Measurements from ENCODE around the gene TPRKB.
A peak's percentile ranks its signal among the peaks of the same experiment; 100 is the strongest.
"Not testable (repeated sequence)": the region's sequence is repeated elsewhere in the genome, so short reads cannot be mapped to it uniquely, and the experiment has no call there.

The TPRKB gene

DNA sequence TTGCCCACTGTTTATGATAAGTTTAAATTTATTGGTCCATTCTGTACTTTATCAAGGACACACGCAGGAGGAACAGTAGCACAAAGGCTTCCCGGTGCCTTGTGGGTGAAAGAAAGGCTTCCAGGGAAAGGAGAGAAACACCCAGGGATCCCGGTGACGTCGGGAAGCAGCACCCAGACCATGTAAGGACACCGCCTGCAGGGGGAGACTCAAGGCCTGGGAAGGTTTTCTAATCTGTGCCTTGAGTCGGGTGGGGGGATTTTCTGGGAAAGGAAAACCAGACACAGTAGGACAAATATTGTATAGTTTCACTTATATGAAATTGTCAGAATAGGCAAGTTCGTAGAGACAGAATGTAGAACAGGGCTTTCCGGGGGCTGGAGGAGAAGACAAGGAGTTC, 52.2 kb downstream of the TPRKB start:
- not testable (repeated sequence) for H4K12ac ChIP-seq (ENCODE audit: low read depth, low read length); H3K23ac ChIP-seq (ENCODE audit: low read length); H3K79me1 ChIP-seq (ENCODE audit: low read length); DNase-seq; H2AK5ac ChIP-seq (ENCODE audit: low read length); H3K27ac ChIP-seq (ENCODE audit: low read depth, low read length); H3K4me1 ChIP-seq (ENCODE audit: control insufficient read depth in 1 of 2, insufficient read depth in 2 of 2, low read length in 2 of 2); H3K4ac ChIP-seq (ENCODE audit: low read depth, low read length); H2BK120ac ChIP-seq (ENCODE audit: insufficient read depth, low read length, poor library complexity); H2BK12ac ChIP-seq (ENCODE audit: low read length); H4K8ac ChIP-seq (ENCODE audit: low read depth, low read length); H3K9ac ChIP-seq (ENCODE audit: low read length); H2AFZ ChIP-seq (ENCODE audit: insufficient read depth, low read length, poor library complexity); H4K91ac ChIP-seq (ENCODE audit: low read depth, low read length); H3K18ac ChIP-seq (ENCODE audit: low read length); H3K27me3 ChIP-seq (ENCODE audit: insufficient read depth, low read length); H3K36me3 ChIP-seq (ENCODE audit: control insufficient read depth in 1 of 2, insufficient read depth in 2 of 2, low read length in 2 of 2); H3K4me3 ChIP-seq (ENCODE audit: low read depth, low read length); H3K4me2 ChIP-seq (ENCODE audit: low read length); H3K79me2 ChIP-seq (ENCODE audit: control insufficient read depth, insufficient read depth, low read length, poor library complexity); H3K14ac ChIP-seq (ENCODE audit: low read length); H3K9me3 ChIP-seq (ENCODE audit: insufficient read depth, low read depth, low read length); H2BK5ac ChIP-seq (ENCODE audit: low read depth, low read length, poor library complexity)
- no CpG with 5 or more reads among the region's 9 CpGs for WGBS (ENCODE audit: extremely low coverage, insufficient coverage, insufficient read length)

DNA sequence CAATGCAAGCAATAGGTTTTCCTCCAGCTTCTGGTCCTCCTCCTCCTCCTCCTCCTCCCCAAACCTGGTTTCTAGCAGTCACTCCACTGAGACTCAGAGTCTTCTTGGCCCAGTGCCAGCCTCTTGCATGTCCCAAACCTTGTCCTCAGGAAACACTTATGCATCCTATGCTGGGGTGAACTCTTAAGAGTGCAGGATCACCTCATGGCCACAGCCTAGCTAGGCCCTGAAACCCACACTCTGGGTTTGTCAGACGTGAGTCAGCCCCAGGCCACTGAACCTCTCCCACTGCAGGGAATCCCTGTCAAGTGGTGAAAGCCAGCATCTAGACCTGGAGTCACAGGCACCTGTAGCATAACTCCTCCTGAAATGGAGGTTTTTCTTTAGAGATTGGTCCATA, 52.8 kb downstream of the TPRKB start:
- H3K18ac ChIP-seq (ENCODE audit: low read length); H4K8ac ChIP-seq (ENCODE audit: low read depth, low read length); DNase-seq; H3K9ac ChIP-seq (ENCODE audit: low read length); H3K4me1 ChIP-seq (ENCODE audit: control insufficient read depth in 1 of 2, insufficient read depth in 2 of 2, low read length in 2 of 2); H3K23ac ChIP-seq (ENCODE audit: low read length); H3K4me2 ChIP-seq (ENCODE audit: low read length); H4K91ac ChIP-seq (ENCODE audit: low read depth, low read length); H3K4ac ChIP-seq (ENCODE audit: low read depth, low read length); H4K12ac ChIP-seq (ENCODE audit: low read depth, low read length); H3K9me3 ChIP-seq (ENCODE audit: insufficient read depth, low read depth, low read length); H3K27ac ChIP-seq (ENCODE audit: low read depth, low read length); H2BK12ac ChIP-seq (ENCODE audit: low read length); H3K27me3 ChIP-seq (ENCODE audit: insufficient read depth, low read length); H2AK5ac ChIP-seq (ENCODE audit: low read length); H3K79me2 ChIP-seq (ENCODE audit: control insufficient read depth, insufficient read depth, low read length, poor library complexity); H2BK120ac ChIP-seq (ENCODE audit: insufficient read depth, low read length, poor library complexity); H2AFZ ChIP-seq (ENCODE audit: insufficient read depth, low read length, poor library complexity); H3K4me3 ChIP-seq (ENCODE audit: low read depth, low read length); H3K79me1 ChIP-seq (ENCODE audit: low read length); H3K14ac ChIP-seq (ENCODE audit: low read length); H3K36me3 ChIP-seq (ENCODE audit: control insufficient read depth in 1 of 2, insufficient read depth in 2 of 2, low read length in 2 of 2); H2BK5ac ChIP-seq (ENCODE audit: low read depth, low read length, poor library complexity): not testable (repeated sequence)
- WGBS (ENCODE audit: extremely low coverage, insufficient coverage, insufficient read length): no CpG with 5 or more reads among the region's 1 CpG

DNA sequence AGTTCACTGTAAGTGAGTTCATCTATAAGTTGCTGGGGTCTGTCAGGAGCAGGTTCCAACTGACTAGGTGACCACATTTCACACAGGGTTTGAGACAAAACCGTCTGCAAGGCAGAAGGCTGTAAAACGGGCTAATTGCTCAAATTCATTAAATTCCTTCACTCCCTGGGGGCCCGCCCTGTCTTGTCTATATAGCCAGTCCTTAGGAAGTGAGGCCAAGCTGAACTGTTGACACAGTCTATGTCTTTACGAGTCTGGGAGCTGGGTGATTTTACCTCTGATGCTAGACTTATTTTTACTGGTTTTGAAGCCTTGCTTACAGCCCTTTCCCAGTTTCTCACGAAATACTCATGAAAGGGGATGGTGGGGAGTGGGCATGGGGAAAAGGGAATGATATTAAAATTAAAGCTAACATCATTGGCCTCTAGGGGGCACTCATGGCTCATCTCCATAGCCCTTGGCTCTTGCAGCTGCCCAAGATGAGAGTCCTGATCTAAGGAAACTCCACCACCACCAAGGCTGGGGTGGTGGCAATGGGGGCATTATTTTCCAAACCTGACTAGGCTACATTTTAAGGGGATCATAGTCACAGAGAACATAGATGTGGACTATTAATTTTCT, 57.1 kb downstream of the TPRKB start:
- H3K27me3 ChIP-seq (ENCODE audit: insufficient read depth, low read length); H3K4me3 ChIP-seq (ENCODE audit: low read depth, low read length); H3K14ac ChIP-seq (ENCODE audit: low read length); H3K36me3 ChIP-seq (ENCODE audit: control insufficient read depth in 1 of 2, insufficient read depth in 2 of 2, low read length in 2 of 2); H3K18ac ChIP-seq (ENCODE audit: low read length); H3K27ac ChIP-seq (ENCODE audit: low read depth, low read length); H4K8ac ChIP-seq (ENCODE audit: low read depth, low read length); H3K79me1 ChIP-seq (ENCODE audit: low read length); H3K4me2 ChIP-seq (ENCODE audit: low read length); H2AFZ ChIP-seq (ENCODE audit: insufficient read depth, low read length, poor library complexity); H2AK5ac ChIP-seq (ENCODE audit: low read length); H3K23ac ChIP-seq (ENCODE audit: low read length); H3K9ac ChIP-seq (ENCODE audit: low read length); H3K4me1 ChIP-seq (ENCODE audit: control insufficient read depth in 1 of 2, insufficient read depth in 2 of 2, low read length in 2 of 2); H3K4ac ChIP-seq (ENCODE audit: low read depth, low read length); H2BK120ac ChIP-seq (ENCODE audit: insufficient read depth, low read length, poor library complexity); H2BK5ac ChIP-seq (ENCODE audit: low read depth, low read length, poor library complexity); H2BK12ac ChIP-seq (ENCODE audit: low read length); H4K12ac ChIP-seq (ENCODE audit: low read depth, low read length); H3K79me2 ChIP-seq (ENCODE audit: control insufficient read depth, insufficient read depth, low read length, poor library complexity); H3K9me3 ChIP-seq (ENCODE audit: insufficient read depth, low read depth, low read length); H4K91ac ChIP-seq (ENCODE audit: low read depth, low read length): not testable (repeated sequence)
- DNase-seq: peak in 1 of 2 donors; percentile 50
- WGBS (ENCODE audit: extremely low coverage, insufficient coverage, insufficient read length): no CpG with 5 or more reads among the region's 5 CpGs
